Neuronal stem cell (in vitro differentiated cells): ENCODE measurements around the gene MICAL2.
A peak's percentile ranks its signal among the peaks of the same experiment; 100 is the strongest.

Experiments used
- DNase-seq: peaks from one replicate; pipeline ENCODE4 v3.0.0-alpha.2; 2013; ENCODE audit warnings: low spot score
- H2AFZ ChIP-seq: one replicate; pipeline ENCODE4 v1.6.1; 2013; ENCODE audit warnings: mild to moderate bottlenecking, low read length, inconsistent platforms
- H2AK5ac ChIP-seq: 2 replicates; pipeline ENCODE4 v1.6.1; 2013; ENCODE audit warnings: low read depth, mild to moderate bottlenecking, inconsistent platforms, low read length, moderate library complexity, mixed read lengths
- H2BK120ac ChIP-seq: 2 replicates; pipeline ENCODE4 v1.6.1; 2013; ENCODE audit warnings: low read depth, mild to moderate bottlenecking, inconsistent platforms, low read length, moderate library complexity, mixed read lengths
- H2BK12ac ChIP-seq: one replicate; pipeline ENCODE4 v1.6.1; 2013; ENCODE audit warnings: low read length, inconsistent platforms
- H2BK15ac ChIP-seq: 2 replicates; pipeline ENCODE4 v1.6.1; 2013; ENCODE audit warnings: mild to moderate bottlenecking, low read length, inconsistent platforms, mixed read lengths
- H2BK5ac ChIP-seq: one replicate; pipeline ENCODE4 v1.6.1; 2013; ENCODE audit warnings: inconsistent platforms, mild to moderate bottlenecking, low read length, moderate library complexity
- H3K14ac ChIP-seq: one replicate; pipeline ENCODE4 v1.6.1; 2013; ENCODE audit warnings: low read length, inconsistent platforms
- H3K18ac ChIP-seq: 2 replicates; pipeline ENCODE4 v1.6.1; 2013; ENCODE audit warnings: low read length, inconsistent platforms
- H3K23ac ChIP-seq: 2 replicates; pipeline ENCODE4 v1.6.1; 2013; ENCODE audit warnings: low read depth, mild to moderate bottlenecking, mixed read lengths, low read length, inconsistent platforms; ENCODE audit not compliant: poor library complexity
- H3K27ac ChIP-seq: replicated peaks from 3 replicates; pipeline ENCODE4 v1.5.1; 2013; ENCODE audit warnings: low read length, inconsistent platforms
- H3K27me3 ChIP-seq, 3 experiments: 2 replicates each; pipeline ENCODE4 v1.6.1; 2013; ENCODE audit warnings: low read length in 3 of 3, mild to moderate bottlenecking in 2 of 3, inconsistent platforms in 1 of 3, low read depth in 1 of 3, mixed read lengths in 1 of 3, moderate library complexity in 1 of 3; ENCODE audit not compliant: control insufficient read depth in 3 of 3, insufficient read depth in 3 of 3
- H3K36me3 ChIP-seq, 2 donors: replicated peaks in 1 of 2; 2 replicates each; pipeline ENCODE4 v1.6.1; 2013; ENCODE audit warnings: low read length in 2 of 2; ENCODE audit not compliant: control insufficient read depth in 2 of 2, insufficient read depth in 2 of 2
- H3K4ac ChIP-seq: 2 replicates; pipeline ENCODE4 v1.6.1; 2013; ENCODE audit warnings: inconsistent platforms, mild to moderate bottlenecking, low read length, moderate library complexity
- H3K4me1 ChIP-seq, 2 donors: 1 replicate in 1 of 2; 2 replicates in 1 of 2; pipeline ENCODE4 v1.6.1; 2013; ENCODE audit warnings: low read length in 2 of 2, low read depth in 1 of 2; ENCODE audit not compliant: control insufficient read depth in 2 of 2, insufficient read depth in 1 of 2
- H3K4me2 ChIP-seq: one replicate; pipeline ENCODE4 v1.6.1; 2013; ENCODE audit warnings: mild to moderate bottlenecking, low read length, inconsistent platforms; ENCODE audit not compliant: insufficient read depth, poor library complexity, severe bottlenecking
- H3K4me3 ChIP-seq, 2 donors: 2 replicates each; pipeline ENCODE4 v1.5.1; 2013; ENCODE audit warnings: low read length in 2 of 2, mild to moderate bottlenecking in 2 of 2, inconsistent platforms in 1 of 2, moderate library complexity in 1 of 2
- H3K79me1 ChIP-seq: one replicate; pipeline ENCODE4 v1.6.1; 2013; ENCODE audit warnings: low read depth, mild to moderate bottlenecking, inconsistent platforms, low read length, moderate library complexity
- H3K9ac ChIP-seq: one replicate; pipeline ENCODE4 v1.6.1; 2013; ENCODE audit warnings: mild to moderate bottlenecking, low read depth, low read length, inconsistent platforms; ENCODE audit not compliant: poor library complexity
- H3K9me3 ChIP-seq, 2 donors: replicated peaks in 1 of 2; 2 replicates each; pipeline versions ENCODE3 to v1.6.1; 2013; ENCODE audit warnings: low read length in 2 of 2, mild to moderate bottlenecking in 2 of 2, inconsistent platforms in 1 of 2, low read depth in 1 of 2, mixed read lengths in 1 of 2, moderate library complexity in 1 of 2; ENCODE audit not compliant: control insufficient read depth in 2 of 2, insufficient read depth in 1 of 2
- H4K8ac ChIP-seq: one replicate; pipeline ENCODE4 v1.6.1; 2013; ENCODE audit warnings: low read depth, mild to moderate bottlenecking, inconsistent platforms, low read length, moderate library complexity
- H4K91ac ChIP-seq: one replicate; pipeline ENCODE4 v1.6.1; 2013; ENCODE audit warnings: low read length, low read depth, mild to moderate bottlenecking, inconsistent platforms; ENCODE audit not compliant: poor library complexity
- WGBS, 2 donors: extraction: QIAGEN DNeasy Blood & Tissue Kit; methylation state at CpG; one replicate each; pipeline ENCODE4 v1.1.7; 2013; ENCODE audit warnings: missing lambda C conversion rate in 2 of 2, mixed read lengths in 1 of 2; ENCODE audit not compliant: insufficient read length in 2 of 2, insufficient replicate concordance in 1 of 2; ENCODE audit errors: extremely low coverage in 2 of 2; 5-methylcytosine and 5-hydroxymethylcytosine counted together

Gene MICAL2

GRCh38 chr11:12176410-12176809, 66.0 kb downstream of the MICAL2 start:
- no peak overlapping the region for H3K18ac ChIP-seq
- H2AFZ ChIP-seq: no peak overlapping the region
- H3K4me3 ChIP-seq: no peak overlapping the region
- no peak overlapping the region for H3K23ac ChIP-seq
- no peak overlapping the region for H4K8ac ChIP-seq
- no CpG with 5 or more reads among the region's 4 CpGs for WGBS, 2 donors
- no peak overlapping the region for H2AK5ac ChIP-seq
- H2BK5ac ChIP-seq: no peak overlapping the region
- H3K36me3 ChIP-seq: no peaks in the 10 kb centered on the region
- H3K4me1 ChIP-seq: no peaks in the 10 kb centered on the region
- H3K14ac ChIP-seq: no peak overlapping the region
- no peaks in the 10 kb centered on the region for H3K79me1 ChIP-seq
- no peak overlapping the region for H2BK120ac ChIP-seq
- no peak overlapping the region for H3K4ac ChIP-seq
- DNase-seq: no peak
- H3K9ac ChIP-seq: no peak overlapping the region
- no peak overlapping the region for H3K27ac ChIP-seq
- no peak overlapping the region for H2BK15ac ChIP-seq
- no peaks in the 10 kb centered on the region for H3K9me3 ChIP-seq
- no peak overlapping the region for H2BK12ac ChIP-seq
- no peak overlapping the region for H3K4me2 ChIP-seq
- H4K91ac ChIP-seq: no peak overlapping the region
- no peaks in the 10 kb centered on the region for H3K27me3 ChIP-seq

GRCh38 chr11:12177739-12178338, 67.4 kb downstream of the MICAL2 start:
- Histone ChIP-seq H3K27ac (no peak overlapping the region), H3K4ac (no peak overlapping the region), H2BK15ac (no peak overlapping the region), H2AFZ (no peak overlapping the region), H2BK120ac (no peak overlapping the region), H2AK5ac (no peak overlapping the region), H3K36me3 (no peaks in the 10 kb centered on the region), H3K4me3 (no peak overlapping the region), H4K91ac (no peak overlapping the region), H3K18ac (no peak overlapping the region), H3K79me1 (no peaks in the 10 kb centered on the region), H3K4me2 (no peak overlapping the region), H4K8ac (no peak overlapping the region), H3K4me1 (peaks cover 0 to 4% of the 10 kb centered on the region in 2 donors), H3K9me3 (no peaks in the 10 kb centered on the region), H3K9ac (no peak overlapping the region), H3K23ac (no peak overlapping the region), H2BK12ac (no peak overlapping the region), H2BK5ac (no peak overlapping the region), H3K14ac (no peak overlapping the region), H3K27me3 (no peaks in the 10 kb centered on the region)
- no CpG with 5 or more reads among the region's 3 CpGs for WGBS, 2 donors
- no peak for DNase-seq

GRCh38 chr11:12179019-12179418, 68.6 kb downstream of the MICAL2 start:
- no peak overlapping the region for H3K4me3 ChIP-seq
- H2BK120ac ChIP-seq: no peak overlapping the region
- H3K4me2 ChIP-seq: no peak overlapping the region
- H3K4me1 ChIP-seq: peaks cover 0 to 6% of the 10 kb centered on the region in 2 donors
- no peak overlapping the region for H2AFZ ChIP-seq
- WGBS, 2 donors: no CpG with 5 or more reads among the region's 5 CpGs
- H3K79me1 ChIP-seq: no peaks in the 10 kb centered on the region
- peak overlapping the region; percentile 16 for H2BK12ac ChIP-seq
- no peaks in the 10 kb centered on the region for H3K27me3 ChIP-seq
- no peak overlapping the region for H3K4ac ChIP-seq
- H3K36me3 ChIP-seq: no peaks in the 10 kb centered on the region
- peak overlapping the region; percentile 25 for H3K18ac ChIP-seq
- H3K23ac ChIP-seq: no peak overlapping the region
- peak overlapping the region; percentile 74 for H4K8ac ChIP-seq
- DNase-seq: no peak
- no peak overlapping the region for H3K9ac ChIP-seq
- H2BK5ac ChIP-seq: no peak overlapping the region
- no peaks in the 10 kb centered on the region for H3K9me3 ChIP-seq
- H3K27ac ChIP-seq: no peak overlapping the region
- no peak overlapping the region for H4K91ac ChIP-seq
- H2BK15ac ChIP-seq: peak overlapping the region; percentile 6
- H3K14ac ChIP-seq: peak overlapping the region; percentile 23
- H2AK5ac ChIP-seq: peak overlapping the region; percentile 5

- Histone ChIP-seq H2AFZ (no peak overlapping the region), H2BK120ac (no peak overlapping the region), H3K79me1 (no peaks in the 10 kb centered on the region), H3K9ac (no peak overlapping the region), H2AK5ac (no peak overlapping the region), H3K36me3 (no peaks in the 10 kb centered on the region), H3K4ac (no peak overlapping the region), H3K27me3 (no peaks in the 10 kb centered on the region), H3K23ac (no peak overlapping the region), H3K4me3 (no peak overlapping the region), H3K14ac (no peak overlapping the region), H3K9me3 (no peaks in the 10 kb centered on the region), H4K8ac (no peak overlapping the region), H3K4me2 (no peak overlapping the region), H2BK12ac (no peak overlapping the region), H2BK15ac (peak overlapping the region; percentile 6), H3K4me1 (peaks cover 0 to 6% of the 10 kb centered on the region in 2 donors), H4K91ac (peak overlapping the region; percentile 58), H3K27ac (no peak overlapping the region), H3K18ac (peak overlapping the region; percentile 76), H2BK5ac (no peak overlapping the region)
- no peak for DNase-seq
- WGBS, 2 donors: no CpG with 5 or more reads among the region's 4 CpGs
Observed at GRCh38 chr11:12179531-12179930, 69.1 kb downstream of the MICAL2 start.
